ENCODE measurements around the gene CRELD1. TPM values are rescaled to one million over a fixed set of nuclear protein-coding genes. Genes with fewer than 3 reads are reported as not detected.

CRELD1 gene
- total RNA-seq, 4 donors from 2014 or later: 10.8 to 17.0 (median 13.8) TPM

DNA sequence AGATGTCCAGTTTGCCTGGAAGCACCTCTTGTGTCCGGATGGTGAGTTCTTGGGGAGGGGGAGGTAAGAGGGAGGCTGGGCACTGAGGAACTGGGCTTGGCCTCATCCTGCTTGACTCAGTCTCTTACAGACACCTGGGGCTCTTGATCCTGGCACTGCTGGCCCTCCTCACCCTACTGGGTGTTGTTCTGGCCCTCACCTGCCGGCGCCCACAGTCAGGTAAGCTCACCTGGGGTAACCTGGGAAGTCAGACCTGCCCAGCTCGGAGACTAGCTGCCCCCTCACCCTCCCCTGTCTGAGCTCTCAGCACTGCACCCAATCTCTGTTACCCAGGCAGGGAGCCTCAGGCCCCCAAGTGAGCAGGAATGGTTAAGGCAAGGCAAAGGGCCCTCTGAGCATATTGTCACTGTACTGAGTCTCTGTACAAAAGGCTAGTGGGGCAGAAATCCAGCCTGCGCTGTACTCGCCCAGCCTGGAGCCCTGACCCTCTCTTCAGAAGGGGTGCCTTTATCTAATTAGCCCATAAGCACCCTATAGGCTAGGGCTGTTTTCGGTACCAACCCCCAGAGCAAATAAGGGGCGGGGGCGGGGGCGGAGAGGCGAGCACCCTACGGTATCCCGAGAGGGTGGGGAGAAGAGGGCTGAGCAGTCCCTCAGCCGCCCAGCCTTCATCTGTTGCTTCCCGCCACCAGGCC lies 18.9 kb upstream of the CRELD1 start:
- Histone ChIP-seq H3K27me3 (no peaks in the 10 kb centered on the region), H3K36me3 (peaks cover 0 to 36% (median 0%) of the 10 kb centered on the region in 3 donors), H3K27ac (peak overlapping the region; percentile 86 to 97 (median 94)), H3K4me1 (peaks cover 42 to 72% (median 47%) of the 10 kb centered on the region in 3 donors), H3K4me3 (peak overlapping the region; percentile 39 to 79 (median 61)), H3K9me3 (no peaks in the 10 kb centered on the region)
- intact Hi-C loops (cut with DNase I): no loop called here
- 0% methylated on average over 1 of the region's 15 CpGs; no CpG with 5 or more reads in 1 of the 2 donors for WGBS, 2 donors
- no peak for DNase-seq
- no peak for TF ChIP-seq POLR2A (IDR thresholded peaks at IDR 0.05)
- TF ChIP-seq, protein P1, sequence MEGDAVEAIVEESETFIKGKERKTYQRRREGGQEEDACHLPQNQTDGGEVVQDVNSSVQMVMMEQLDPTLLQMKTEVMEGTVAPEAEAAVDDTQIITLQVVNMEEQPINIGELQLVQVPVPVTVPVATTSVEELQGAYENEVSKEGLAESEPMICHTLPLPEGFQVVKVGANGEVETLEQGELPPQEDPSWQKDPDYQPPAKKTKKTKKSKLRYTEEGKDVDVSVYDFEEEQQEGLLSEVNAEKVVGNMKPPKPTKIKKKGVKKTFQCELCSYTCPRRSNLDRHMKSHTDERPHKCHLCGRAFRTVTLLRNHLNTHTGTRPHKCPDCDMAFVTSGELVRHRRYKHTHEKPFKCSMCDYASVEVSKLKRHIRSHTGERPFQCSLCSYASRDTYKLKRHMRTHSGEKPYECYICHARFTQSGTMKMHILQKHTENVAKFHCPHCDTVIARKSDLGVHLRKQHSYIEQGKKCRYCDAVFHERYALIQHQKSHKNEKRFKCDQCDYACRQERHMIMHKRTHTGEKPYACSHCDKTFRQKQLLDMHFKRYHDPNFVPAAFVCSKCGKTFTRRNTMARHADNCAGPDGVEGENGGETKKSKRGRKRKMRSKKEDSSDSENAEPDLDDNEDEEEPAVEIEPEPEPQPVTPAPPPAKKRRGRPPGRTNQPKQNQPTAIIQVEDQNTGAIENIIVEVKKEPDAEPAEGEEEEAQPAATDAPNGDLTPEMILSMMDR (IDR thresholded peaks at IDR 0.05): no peak

DNA sequence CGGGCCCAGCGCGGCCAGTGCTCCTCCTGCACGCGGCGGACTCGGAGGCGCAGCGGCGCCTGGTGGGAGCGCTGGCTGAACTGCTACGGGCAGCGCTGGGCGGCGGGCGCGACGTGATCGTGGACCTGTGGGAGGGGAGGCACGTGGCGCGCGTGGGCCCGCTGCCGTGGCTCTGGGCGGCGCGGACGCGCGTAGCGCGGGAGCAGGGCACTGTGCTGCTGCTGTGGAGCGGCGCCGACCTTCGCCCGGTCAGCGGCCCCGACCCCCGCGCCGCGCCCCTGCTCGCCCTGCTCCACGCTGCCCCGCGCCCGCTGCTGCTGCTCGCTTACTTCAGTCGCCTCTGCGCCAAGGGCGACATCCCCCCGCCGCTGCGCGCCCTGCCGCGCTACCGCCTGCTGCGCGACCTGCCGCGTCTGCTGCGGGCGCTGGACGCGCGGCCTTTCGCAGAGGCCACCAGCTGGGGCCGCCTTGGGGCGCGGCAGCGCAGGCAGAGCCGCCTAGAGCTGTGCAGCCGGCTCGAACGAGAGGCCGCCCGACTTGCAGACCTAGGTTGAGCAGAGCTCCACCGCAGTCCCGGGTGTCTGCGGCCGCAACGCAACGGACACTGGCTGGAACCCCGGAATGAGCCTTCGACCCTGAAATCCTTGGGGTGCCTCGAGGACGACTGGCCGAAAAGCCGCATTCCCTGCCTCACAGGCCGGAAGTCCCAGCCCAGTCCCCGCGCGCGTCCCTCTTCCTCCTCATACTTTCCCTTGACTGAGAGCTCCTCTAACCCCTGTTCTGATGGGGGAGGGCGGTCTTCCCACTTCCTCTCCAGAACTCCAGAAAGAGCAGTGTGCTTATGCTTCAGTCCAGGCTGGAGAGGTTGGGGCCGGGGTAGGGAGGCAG lies 18.1 kb upstream of the CRELD1 start:
- Histone ChIP-seq H3K4me1 (peaks cover 42 to 72% (median 47%) of the 10 kb centered on the region in 3 donors), H3K36me3 (peaks cover 0 to 36% (median 0%) of the 10 kb centered on the region in 3 donors), H3K27ac (peak overlapping the region; percentile 86 to 97 (median 94)), H3K9me3 (no peaks in the 10 kb centered on the region), H3K27me3 (no peaks in the 10 kb centered on the region), H3K4me3 (peak overlapping the region; percentile 39 to 79 (median 61))
- WGBS, 2 donors: 2% methylated on average over 19 of the region's 99 CpGs; no CpG with 5 or more reads in 1 of the 2 donors
- DNase-seq: no peak
- TF ChIP-seq POLR2A (IDR thresholded peaks at IDR 0.05): peak in 1 of 4 donors; percentile 15
- TF ChIP-seq, protein P1 (IDR thresholded peaks at IDR 0.05): peak in 4 of 6 experiments; percentile 20 to 48 (median 27)
- intact Hi-C loops (cut with DNase I): no loop called here

DNA sequence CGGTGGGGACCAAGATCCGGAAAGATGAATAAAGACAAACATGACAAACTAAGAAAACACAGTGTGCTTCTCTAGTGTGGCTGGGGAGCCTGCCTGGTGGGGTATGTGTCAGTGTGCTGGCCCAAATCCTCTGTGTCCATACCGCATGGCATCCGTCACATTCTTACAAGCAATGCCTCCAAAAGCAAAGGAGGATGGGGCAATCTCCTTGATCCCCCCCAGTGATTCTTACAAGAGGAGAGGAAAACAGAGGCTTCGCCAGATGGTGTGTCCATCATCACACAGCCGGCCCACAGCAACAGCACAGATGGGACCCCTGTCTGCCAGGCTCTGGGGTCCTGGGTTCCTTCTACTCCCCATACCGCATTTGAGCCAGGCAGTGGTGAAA lies 17.3 kb upstream of the CRELD1 start:
- peaks cover 42 to 72% (median 47%) of the 10 kb centered on the region in 3 donors for H3K4me1 ChIP-seq
- TF ChIP-seq POLR2A (IDR thresholded peaks at IDR 0.05): no peak
- TF ChIP-seq, protein P1 (IDR thresholded peaks at IDR 0.05): no peak
- DNase-seq: no peak
- peak overlapping the region; percentile 50 to 79 (median 61) for H3K4me3 ChIP-seq
- H3K36me3 ChIP-seq: peaks cover 0 to 36% (median 0%) of the 10 kb centered on the region in 3 donors
- 39 to 53% methylated on average over 6 to 7 of the region's 7 CpGs for WGBS, 2 donors
- H3K27me3 ChIP-seq: no peaks in the 10 kb centered on the region
- H3K9me3 ChIP-seq: no peaks in the 10 kb centered on the region
- intact Hi-C loops (cut with DNase I): no loop called here
- H3K27ac ChIP-seq: peak overlapping the region; percentile 86 to 97 (median 94)

DNA sequence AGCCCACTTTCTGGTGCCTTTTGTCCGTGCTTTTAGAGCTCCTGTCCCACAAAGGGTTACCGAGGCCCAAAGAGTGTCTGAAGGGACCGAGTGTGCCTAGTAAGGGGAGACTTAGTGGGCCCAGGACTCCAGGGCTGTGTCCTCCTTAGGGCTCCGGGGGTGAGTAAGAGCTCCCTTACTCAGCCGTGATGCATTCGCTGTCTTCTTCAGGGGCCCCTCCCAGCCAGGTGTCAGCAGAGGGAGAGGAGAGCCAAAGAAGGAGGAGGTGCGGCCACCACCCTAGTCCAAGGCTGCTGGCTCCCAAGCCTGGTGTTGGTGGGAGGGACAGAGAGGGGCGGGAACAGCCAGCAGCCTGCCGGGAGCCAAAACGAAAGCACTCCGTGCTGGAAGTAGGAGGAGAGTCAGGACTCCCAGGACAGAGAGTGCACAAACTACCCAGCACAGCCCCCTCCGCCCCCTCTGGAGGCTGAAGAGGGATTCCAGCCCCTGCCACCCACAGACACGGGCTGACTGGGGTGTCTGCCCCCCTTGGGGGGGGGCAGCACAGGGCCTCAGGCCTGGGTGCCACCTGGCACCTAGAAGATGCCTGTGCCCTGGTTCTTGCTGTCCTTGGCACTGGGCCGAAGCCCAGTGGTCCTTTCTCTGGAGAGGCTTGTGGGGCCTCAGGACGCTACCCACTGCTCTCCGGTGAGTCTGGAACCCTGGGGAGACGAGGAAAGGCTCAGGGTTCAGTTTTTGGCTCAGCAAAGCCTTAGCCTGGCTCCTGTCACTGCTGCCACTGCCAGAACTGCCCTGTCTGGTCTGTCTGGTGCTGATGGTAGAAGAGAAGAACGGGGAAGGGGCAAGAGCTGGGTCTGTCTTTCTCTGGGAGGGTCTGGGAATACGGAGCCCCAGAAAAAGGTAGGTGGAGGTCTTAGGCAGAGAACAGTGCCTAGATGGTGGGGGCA lies 16.6 kb upstream of the CRELD1 start, which contains the start of gene IL17RC:
IL17RC (plus strand) TSS at position 365 of the 947 bp plus-strand sequence; CDS start at position 583, 218 bp downstream.
- WGBS, 2 donors: 7 to 15% methylated on average over 8 to 13 of the region's 19 CpGs
- Histone ChIP-seq H3K9me3 (no peaks in the 10 kb centered on the region), H3K27me3 (no peaks in the 10 kb centered on the region), H3K4me3 (peak within 1 kb of the TSS; percentile 50 to 79 (median 61)), H3K4me1 (peaks cover 42 to 71% (median 47%) of the 10 kb centered on the region in 3 donors), H3K27ac (peak within 1 kb of the TSS; percentile 86 to 97 (median 94)), H3K36me3 (peaks cover 0 to 32% (median 0%) of the 10 kb centered on the region in 3 donors)
- intact Hi-C loops (cut with DNase I): no loop called here
- TF ChIP-seq POLR2A (IDR thresholded peaks at IDR 0.05): peak in 1 of 4 donors; percentile 73
- TF ChIP-seq, protein P1 (IDR thresholded peaks at IDR 0.05): no peak
- no peak for DNase-seq

Measured in esophagus squamous epithelium (tissue), 5 donors.